Fibroblast of lung (primary cell): ENCODE measurements around the gene RIMS1. TPM values are rescaled to one million over a fixed set of nuclear protein-coding genes. Genes with fewer than 3 reads are reported as not detected.
A peak's percentile ranks its signal among the peaks of the same experiment; 100 is the strongest.

ENCODE experiments used
- DNase-seq, 2 donors: peaks; one replicate each; pipeline versions ENCODE4 v3.0.0 to v3.0.0-alpha.2; 2010; ENCODE audit warnings: low read depth in 2 of 2
- H2AFZ ChIP-seq: 2 replicates; pipeline ENCODE4 v1.5.1; 2012; ENCODE audit warnings: low read length, control low read depth, inconsistent platforms
- H3K27ac ChIP-seq: 2 replicates; pipeline ENCODE4 v1.5.1; 2011; ENCODE audit warnings: low read length, control low read depth; ENCODE audit not compliant: insufficient read depth
- H3K27me3 ChIP-seq: 2 replicates; pipeline ENCODE4 v1.5.1; 2011; ENCODE audit warnings: mild to moderate bottlenecking, low read length; ENCODE audit not compliant: control insufficient read depth, insufficient read depth
- H3K36me3 ChIP-seq: 2 replicates; pipeline ENCODE4 v1.5.1; 2011; ENCODE audit warnings: low read length; ENCODE audit not compliant: control insufficient read depth, insufficient read depth
- H3K4me1 ChIP-seq: 2 replicates; pipeline ENCODE4 v1.5.1; 2011; ENCODE audit warnings: low read length; ENCODE audit not compliant: control insufficient read depth, insufficient read depth; ENCODE audit errors: extremely low read depth
- H3K4me2 ChIP-seq: 2 replicates; pipeline ENCODE4 v1.5.1; 2011; ENCODE audit warnings: low read length, control low read depth; ENCODE audit not compliant: insufficient read depth; ENCODE audit errors: extremely low read depth
- H3K4me3 ChIP-seq, 4 experiments: fragments of 200-600 bp in 1 of 4; sonication (generic) in 1 of 4; replicated peaks in 1 of 4; 2 replicates each; pipeline ENCODE4 v1.5.1; 2011 to 2016; ENCODE audit warnings: low read length in 4 of 4, low read depth in 3 of 4, mild to moderate bottlenecking in 3 of 4, control low read depth in 2 of 4, inconsistent platforms in 1 of 4, mixed read lengths in 1 of 4; ENCODE audit not compliant: insufficient read depth in 1 of 4; ENCODE audit errors: control extremely low read depth in 1 of 4
- H3K79me2 ChIP-seq: 2 replicates; pipeline ENCODE4 v1.5.1; 2012; ENCODE audit warnings: mild to moderate bottlenecking, low read length, inconsistent platforms; ENCODE audit not compliant: control insufficient read depth, insufficient read depth
- H3K9ac ChIP-seq: 2 replicates; pipeline ENCODE4 v1.5.1; 2011; ENCODE audit warnings: mild to moderate bottlenecking, low read length, control low read depth; ENCODE audit not compliant: insufficient read depth
- H3K9me3 ChIP-seq: 2 replicates; pipeline ENCODE4 v1.5.1; 2012; ENCODE audit warnings: low read depth, low read length; ENCODE audit not compliant: control insufficient read depth, insufficient read depth
- H4K20me1 ChIP-seq: 2 replicates; pipeline ENCODE4 v1.5.1; 2011; ENCODE audit warnings: low read length; ENCODE audit not compliant: control insufficient read depth, insufficient read depth; ENCODE audit errors: extremely low read depth
- CTCF ChIP-seq, 2 donors: IDR thresholded peaks in 1 of 2; conservative IDR thresholded peaks in 1 of 2; 1 replicate in 1 of 2; 2 replicates in 1 of 2; pipeline ENCODE4 v1.5.1; 2011 to 2012; ENCODE audit warnings: low read length in 2 of 2, control low read depth in 1 of 2, inconsistent platforms in 1 of 2, low read depth in 1 of 2, mild to moderate bottlenecking in 1 of 2
- EZH2 ChIP-seq: IDR thresholded peaks from 2 replicates; pipeline ENCODE4 v1.5.1; 2012; ENCODE audit warnings: low read length, control low read depth, mild to moderate bottlenecking; ENCODE audit errors: missing control alignments
- polyA plus RNA-seq, 2 donors: library from polyadenylated mRNA; depleted of rRNA in 1 of 2; stranded (reverse) in 1 of 2; unstranded in 1 of 2; fragments of >200 nt; gene quantifications; 2 replicates each; pipeline ENCODE4 v1.2.1, GENCODE V29; 2011 to 2012; ENCODE audit warnings: missing spikeins in 1 of 2
- total RNA-seq: library from RNA; depleted of rRNA; stranded (reverse); fragments of >200 nt; gene quantifications from 2 replicates; pipeline ENCODE4 v1.2.1, GENCODE V29; 2014

The RIMS1 gene
- total and polyA plus RNA-seq, 2 donors (not counting 1 experiment from before 2014, with no cell fraction given), result 1.1 to 2.3 TPM

GRCh38 chr6:72416744-72417465 lies 530.6 kb downstream of the RIMS1 start:
- Histone ChIP-seq H3K79me2 (no peaks in the 10 kb centered on the region), H3K4me2 (no peak overlapping the region), H2AFZ (no peak overlapping the region), H3K27me3 (no peaks in the 10 kb centered on the region), H3K9me3 (no peaks in the 10 kb centered on the region), H3K4me3 (no peak overlapping the region), H3K9ac (no peak overlapping the region), H3K36me3 (no peaks in the 10 kb centered on the region), H3K27ac (no peak overlapping the region), H3K4me1 (no peaks in the 10 kb centered on the region), H4K20me1 (no peaks in the 10 kb centered on the region)
- TF ChIP-seq EZH2 (no peak), CTCF (conservative IDR thresholded peaks at IDR 0.05 in 1 of 2, IDR thresholded peaks at IDR 0.05 in 1 of 2; ENCODE audit: low read depth in 1 of 2, low read length in 2 of 2) (no peak)
- DNase-seq, result no peak

GRCh38 chr6:72417759-72418158 lies 531.4 kb downstream of the RIMS1 start:
- no peak overlapping the region for H3K27ac ChIP-seq
- no peaks in the 10 kb centered on the region for H3K27me3 ChIP-seq
- TF ChIP-seq EZH2, result no peak
- TF ChIP-seq CTCF (conservative IDR thresholded peaks at IDR 0.05 in 1 of 2, IDR thresholded peaks at IDR 0.05 in 1 of 2; ENCODE audit: low read depth in 1 of 2, low read length in 2 of 2), result no peak
- no peak for DNase-seq
- peaks cover 2% of the 10 kb centered on the region for H3K4me1 ChIP-seq
- H3K4me2 ChIP-seq, result no peak overlapping the region
- H4K20me1 ChIP-seq, result no peaks in the 10 kb centered on the region
- no peak overlapping the region for H3K9ac ChIP-seq
- H3K79me2 ChIP-seq, result no peaks in the 10 kb centered on the region
- no peak overlapping the region for H2AFZ ChIP-seq
- H3K4me3 ChIP-seq, result no peak overlapping the region
- no peaks in the 10 kb centered on the region for H3K9me3 ChIP-seq
- H3K36me3 ChIP-seq, result no peaks in the 10 kb centered on the region

GRCh38 chr6:72418495-72418894 lies 532.1 kb downstream of the RIMS1 start:
- H3K27ac ChIP-seq, result no peak overlapping the region
- no peak overlapping the region for H3K4me3 ChIP-seq
- H3K4me1 ChIP-seq, result peaks cover 2% of the 10 kb centered on the region
- TF ChIP-seq EZH2, result no peak
- no peak for TF ChIP-seq CTCF (conservative IDR thresholded peaks at IDR 0.05 in 1 of 2, IDR thresholded peaks at IDR 0.05 in 1 of 2; ENCODE audit: low read depth in 1 of 2, low read length in 2 of 2)
- H3K79me2 ChIP-seq, result no peaks in the 10 kb centered on the region
- H3K4me2 ChIP-seq, result no peak overlapping the region
- no peak overlapping the region for H3K9ac ChIP-seq
- H4K20me1 ChIP-seq, result no peaks in the 10 kb centered on the region
- no peak overlapping the region for H2AFZ ChIP-seq
- DNase-seq, result peak; percentile 21 to 84
- no peaks in the 10 kb centered on the region for H3K36me3 ChIP-seq
- no peaks in the 10 kb centered on the region for H3K27me3 ChIP-seq
- no peaks in the 10 kb centered on the region for H3K9me3 ChIP-seq
